ENCODE data around the gene PYGB.
A peak's percentile ranks its signal among the peaks of the same experiment; 100 is the strongest.

PYGB gene

DNA sequence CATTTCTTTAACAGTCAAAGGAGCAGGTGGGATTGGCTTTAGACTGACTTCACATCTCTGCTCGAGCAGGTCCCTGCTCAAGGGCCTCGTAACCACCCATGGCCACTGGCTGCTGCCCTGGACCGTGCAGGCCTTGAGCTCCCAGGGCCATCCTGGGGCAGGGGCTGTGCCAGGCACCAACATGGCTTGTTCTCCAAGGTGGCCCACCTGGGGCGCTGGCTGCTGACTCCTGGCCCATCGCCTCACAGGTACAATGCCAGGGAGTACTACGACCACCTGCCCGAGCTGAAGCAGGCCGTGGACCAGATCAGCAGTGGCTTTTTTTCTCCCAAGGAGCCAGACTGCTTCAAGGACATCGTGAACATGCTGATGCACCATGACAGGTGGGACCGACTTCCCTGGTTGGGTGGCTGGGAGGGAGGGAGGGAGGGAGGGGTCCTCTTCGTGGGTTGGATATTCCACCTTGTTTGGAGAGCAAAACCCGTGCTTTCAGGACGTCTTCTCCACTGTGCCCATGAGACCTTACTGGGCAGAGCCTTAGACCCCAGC lies 46.1 kb downstream of the PYGB start:
- no peak for DNase-seq (ENCODE audit: low read depth in 1 of 2, low spot score in 1 of 2)

DNA sequence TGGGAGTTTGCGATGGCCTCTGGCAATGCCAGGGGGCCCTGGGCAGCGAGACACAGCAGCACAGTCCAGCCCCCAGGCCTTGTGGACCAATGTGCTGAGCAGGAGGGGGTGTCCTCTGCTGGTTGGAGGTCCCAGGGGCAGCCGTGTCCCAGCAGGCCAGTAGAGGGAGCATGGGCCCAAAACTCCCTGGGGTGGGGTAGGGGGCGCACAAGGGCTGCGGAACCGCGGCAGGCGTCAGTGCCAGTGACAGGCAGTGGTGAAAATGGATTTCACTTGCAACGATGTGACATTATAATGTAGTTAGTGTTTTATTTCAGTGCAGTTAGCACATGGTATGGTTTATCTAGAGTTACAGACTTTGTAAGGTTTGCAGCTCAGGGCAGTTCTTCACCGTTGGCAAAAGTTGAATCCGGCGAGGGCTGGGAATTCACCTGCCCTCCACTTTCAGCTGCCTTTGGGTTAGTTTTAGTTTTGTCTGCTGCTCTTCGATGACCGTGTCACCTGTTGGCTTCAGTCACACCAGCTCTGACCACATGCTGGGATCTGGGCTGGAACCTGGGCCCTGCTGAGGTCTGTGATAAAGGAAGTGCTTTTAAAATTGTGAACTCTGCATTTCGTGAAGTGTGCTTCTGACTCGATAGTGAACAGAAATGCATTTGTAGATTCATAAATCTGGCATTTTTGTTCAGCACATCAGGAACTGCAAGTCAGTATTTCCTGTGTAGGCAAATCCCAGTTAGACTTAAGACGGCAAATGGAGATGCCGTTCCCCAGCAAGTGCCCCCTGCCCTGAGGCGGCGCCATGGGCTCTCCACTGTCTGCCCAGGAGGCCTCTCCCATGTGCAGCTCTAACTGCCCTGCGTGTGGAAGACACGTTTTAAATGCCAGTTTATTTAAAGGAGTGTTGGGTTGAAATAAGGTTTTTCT lies 46.8 kb downstream of the PYGB start:
- DNase-seq (ENCODE audit: low read depth in 1 of 2, low spot score in 1 of 2), result peak; percentile 30 to 36

DNA sequence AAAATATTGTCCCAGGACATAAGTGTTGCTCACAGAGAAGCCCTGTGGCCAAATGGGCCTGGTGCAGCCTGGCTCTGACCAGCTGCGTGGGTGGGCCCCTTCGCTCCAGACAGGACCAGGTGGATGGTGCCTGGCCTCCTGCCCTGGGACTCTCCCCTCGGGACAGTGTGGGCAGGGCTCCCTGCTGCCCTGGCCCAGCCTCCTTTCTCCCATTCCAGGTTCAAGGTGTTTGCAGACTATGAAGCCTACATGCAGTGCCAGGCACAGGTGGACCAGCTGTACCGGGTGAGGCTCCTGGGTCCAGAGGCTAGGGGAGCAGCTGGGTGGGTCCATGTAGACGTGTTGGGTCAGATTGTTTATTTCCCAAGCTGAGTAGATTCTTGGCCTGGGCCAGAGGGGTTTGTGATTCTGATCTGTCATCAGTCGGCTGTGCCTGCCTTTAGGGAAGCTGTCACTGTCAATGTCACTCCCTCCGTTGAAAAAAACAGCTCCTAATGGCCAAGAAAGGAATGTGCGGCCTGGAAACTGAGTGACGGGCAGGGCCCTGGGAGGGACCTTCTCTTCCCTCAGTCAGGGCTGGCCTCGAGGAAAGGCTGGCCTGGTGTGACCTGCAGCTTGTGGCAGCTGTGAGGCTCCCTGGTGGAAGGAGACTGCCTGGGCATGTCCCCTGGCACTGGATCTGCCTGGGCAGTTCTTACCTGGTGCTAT lies 47.7 kb downstream of the PYGB start:
- no peak for DNase-seq (ENCODE audit: low read depth in 1 of 2, low spot score in 1 of 2)

DNA sequence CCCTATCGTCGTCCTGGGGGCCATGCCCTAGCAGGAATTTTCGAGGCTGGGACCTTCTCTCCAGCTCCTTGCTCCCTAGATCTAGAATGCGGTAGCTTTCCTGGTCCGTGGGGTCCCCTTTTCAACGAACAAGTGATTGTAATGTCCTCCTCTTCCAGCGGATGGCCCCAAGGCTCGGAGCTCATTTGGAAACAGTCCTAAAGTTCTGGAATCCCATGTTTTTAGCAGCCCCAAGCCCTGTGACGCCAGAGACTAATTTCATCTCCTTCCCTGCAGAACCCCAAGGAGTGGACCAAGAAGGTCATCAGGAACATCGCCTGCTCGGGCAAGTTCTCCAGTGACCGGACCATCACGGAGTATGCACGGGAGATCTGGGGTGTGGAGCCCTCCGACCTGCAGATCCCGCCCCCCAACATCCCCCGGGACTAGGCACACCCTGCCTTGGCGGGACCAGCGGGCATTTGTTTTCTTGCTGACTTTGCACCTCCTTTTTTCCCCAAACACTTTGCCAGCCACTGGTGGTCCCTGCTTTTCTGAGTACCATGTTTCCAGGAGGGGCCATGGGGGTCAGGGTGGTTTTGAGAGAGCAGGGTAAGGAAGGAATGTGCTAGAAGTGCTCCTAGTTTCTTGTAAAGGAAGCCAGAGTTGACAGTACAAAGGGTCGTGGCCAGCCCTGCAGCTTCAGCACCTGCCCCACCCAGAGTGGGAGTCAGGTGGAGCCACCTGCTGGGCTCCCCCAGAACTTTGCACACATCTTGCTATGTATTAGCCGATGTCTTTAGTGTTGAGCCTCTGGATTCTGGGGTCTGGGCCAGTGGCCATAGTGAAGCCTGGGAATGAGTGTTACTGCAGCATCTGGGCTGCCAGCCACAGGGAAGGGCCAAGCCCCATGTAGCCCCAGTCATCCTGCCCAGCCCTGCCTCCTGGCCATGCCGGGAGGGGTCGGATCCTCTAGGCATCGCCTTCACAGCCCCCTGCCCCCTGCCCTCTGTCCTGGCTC lies 48.5 kb downstream of the PYGB start:
- no peak for DNase-seq (ENCODE audit: low read depth in 1 of 2, low spot score in 1 of 2)

- no peak for DNase-seq (ENCODE audit: low read depth in 1 of 2, low spot score in 1 of 2)
Observed at GRCh38 chr20:25297141-25297905, 49.4 kb downstream of the PYGB start.

GRCh38 chr20:25299806-25300205 lies 51.9 kb downstream of the PYGB start:
- no peak for DNase-seq (ENCODE audit: low read depth in 1 of 2, low spot score in 1 of 2)

- DNase-seq (ENCODE audit: low read depth in 1 of 2, low spot score in 1 of 2), result no peak
Observed at GRCh38 chr20:25300496-25301170, 52.7 kb downstream of the PYGB start.

DNA sequence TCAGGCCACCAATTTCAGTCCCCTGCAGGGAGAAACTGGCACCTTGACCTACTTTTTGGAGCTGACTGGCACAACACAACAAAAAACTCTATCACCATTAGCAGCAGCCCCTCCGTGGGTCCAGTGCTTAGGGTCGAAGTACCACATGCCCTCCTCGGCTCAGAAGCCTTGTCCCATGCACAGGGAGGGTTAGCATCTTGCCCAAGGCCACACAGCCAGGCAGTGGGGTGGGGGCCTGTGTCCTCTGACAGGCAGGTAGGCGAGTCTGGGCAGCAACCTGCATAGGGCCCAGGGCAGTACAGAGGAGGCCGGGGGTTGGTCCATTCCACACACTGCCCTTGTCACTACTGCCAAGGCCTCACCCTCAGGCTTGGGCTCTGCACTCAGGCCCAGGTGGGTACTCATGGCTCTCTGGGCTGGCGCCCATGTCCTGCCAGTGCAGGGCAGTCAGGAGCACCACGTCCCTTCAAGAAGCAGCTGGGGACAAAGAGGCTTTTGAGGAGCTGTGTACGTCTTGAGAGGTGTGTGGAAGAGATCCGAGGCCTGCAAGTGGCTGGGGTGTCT lies 53.6 kb downstream of the PYGB start:
- no peak for DNase-seq (ENCODE audit: low read depth in 1 of 2, low spot score in 1 of 2)

DNA sequence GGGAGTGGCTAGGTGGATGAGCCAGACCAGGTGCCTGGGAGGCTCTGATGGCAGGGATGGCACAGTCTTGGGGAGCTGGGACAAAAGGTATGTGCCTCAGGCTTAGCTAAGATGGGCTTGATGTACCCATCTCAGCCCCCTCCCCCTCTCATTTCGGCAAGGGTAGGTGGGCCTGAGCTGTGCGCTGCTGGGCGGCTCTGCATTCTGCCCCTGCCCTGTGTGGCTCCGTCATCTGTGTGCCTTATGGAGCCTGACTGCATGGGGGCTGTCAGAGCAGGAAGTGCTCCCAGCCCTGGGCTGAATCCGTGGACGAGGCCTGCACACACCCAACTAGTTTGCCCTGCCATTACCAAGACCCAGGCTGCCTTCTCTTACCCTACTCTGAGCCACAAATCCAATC lies 54.7 kb downstream of the PYGB start:
- DNase-seq (ENCODE audit: low read depth in 1 of 2, low spot score in 1 of 2), result no peak

DNA sequence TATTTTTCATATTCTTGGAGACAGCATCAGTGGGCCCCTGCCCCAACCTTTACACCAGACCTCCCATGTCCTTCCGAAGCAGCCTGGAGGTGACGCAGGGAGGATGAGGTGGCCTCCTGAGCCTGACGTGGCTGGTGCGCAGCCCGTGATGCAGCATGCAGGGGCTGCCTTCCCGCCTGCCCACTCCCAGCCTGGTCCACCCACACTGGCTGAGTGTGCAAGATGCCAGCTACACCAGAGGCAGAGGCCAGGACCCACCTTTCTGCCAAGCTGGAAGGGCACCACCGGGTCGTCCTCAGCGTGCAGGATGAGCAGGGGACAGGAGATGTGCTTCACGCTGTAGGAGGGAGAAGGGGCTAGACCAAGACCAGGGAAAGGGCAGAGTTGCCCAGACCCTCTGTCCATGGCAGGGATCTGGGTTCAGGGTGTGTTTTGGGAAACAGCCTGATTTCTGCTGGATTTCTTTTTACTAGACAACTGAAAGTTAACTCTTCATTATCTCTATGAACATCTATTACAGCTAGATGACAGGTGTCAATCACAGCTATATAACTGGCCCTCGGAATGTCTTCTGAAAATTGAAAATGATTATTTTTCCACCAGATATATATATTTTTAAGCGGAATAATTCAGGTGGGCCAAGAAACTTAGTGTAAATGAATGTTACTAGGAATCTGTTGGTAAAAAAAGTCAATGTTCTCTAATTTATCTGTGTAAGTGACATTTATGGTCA lies 55.6 kb downstream of the PYGB start:
- no peak for DNase-seq (ENCODE audit: low read depth in 1 of 2, low spot score in 1 of 2)

DNA sequence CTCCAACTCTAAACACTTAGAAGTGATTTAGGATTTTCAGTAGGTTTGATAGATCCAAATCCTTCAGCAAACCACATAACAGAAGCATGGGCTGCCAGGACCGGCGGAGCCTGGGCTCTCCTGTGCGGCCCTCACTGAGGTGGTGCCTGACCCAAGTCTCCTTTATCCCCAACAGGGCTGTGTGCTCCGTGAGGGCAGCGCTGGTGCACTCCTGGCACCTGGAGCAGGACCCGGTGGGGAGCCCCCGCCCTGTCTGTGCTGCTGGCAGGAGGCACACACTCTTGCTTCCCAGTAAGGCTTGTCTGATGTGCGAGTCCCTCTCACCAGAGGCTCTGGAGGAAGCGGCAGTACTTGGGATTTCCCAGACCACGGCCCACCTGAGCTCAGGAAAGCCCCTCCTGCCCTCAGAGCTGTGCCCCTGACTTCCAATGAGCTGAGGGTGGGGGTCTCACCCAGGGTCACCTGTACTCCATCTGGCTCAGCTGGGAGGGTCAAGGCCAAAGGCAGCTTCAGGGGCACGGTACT lies 56.2 kb downstream of the PYGB start:
- no peak for DNase-seq (ENCODE audit: low read depth in 1 of 2, low spot score in 1 of 2)

GRCh38 chr20:25306991-25307903 lies 59.4 kb downstream of the PYGB start:
- no peak for DNase-seq (ENCODE audit: low read depth in 1 of 2, low spot score in 1 of 2)

DNA sequence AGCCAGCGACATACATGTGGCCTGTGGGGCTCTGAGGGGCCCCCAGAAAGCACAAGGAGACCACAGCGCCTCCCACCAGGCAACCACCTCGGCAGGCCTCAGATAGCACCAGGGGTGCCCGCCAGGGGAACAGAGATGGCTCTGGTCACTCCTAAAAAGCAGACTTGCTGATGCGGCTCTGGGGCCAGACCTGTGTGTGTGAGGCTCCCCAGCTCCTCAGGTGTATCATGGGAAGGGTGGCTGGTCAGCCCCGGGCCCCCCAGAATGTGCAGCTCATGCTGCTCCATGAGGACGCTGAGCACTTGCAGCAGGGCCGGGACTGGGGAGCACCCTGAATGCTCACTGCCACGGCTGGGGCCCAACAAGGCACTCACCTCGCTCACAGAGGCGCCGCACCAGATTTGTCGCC lies 60.2 kb downstream of the PYGB start:
- DNase-seq (ENCODE audit: low read depth in 1 of 2, low spot score in 1 of 2), result no peak

GRCh38 chr20:25308671-25309394 lies 60.9 kb downstream of the PYGB start:
- DNase-seq (ENCODE audit: low read depth in 1 of 2, low spot score in 1 of 2), result no peak

DNA sequence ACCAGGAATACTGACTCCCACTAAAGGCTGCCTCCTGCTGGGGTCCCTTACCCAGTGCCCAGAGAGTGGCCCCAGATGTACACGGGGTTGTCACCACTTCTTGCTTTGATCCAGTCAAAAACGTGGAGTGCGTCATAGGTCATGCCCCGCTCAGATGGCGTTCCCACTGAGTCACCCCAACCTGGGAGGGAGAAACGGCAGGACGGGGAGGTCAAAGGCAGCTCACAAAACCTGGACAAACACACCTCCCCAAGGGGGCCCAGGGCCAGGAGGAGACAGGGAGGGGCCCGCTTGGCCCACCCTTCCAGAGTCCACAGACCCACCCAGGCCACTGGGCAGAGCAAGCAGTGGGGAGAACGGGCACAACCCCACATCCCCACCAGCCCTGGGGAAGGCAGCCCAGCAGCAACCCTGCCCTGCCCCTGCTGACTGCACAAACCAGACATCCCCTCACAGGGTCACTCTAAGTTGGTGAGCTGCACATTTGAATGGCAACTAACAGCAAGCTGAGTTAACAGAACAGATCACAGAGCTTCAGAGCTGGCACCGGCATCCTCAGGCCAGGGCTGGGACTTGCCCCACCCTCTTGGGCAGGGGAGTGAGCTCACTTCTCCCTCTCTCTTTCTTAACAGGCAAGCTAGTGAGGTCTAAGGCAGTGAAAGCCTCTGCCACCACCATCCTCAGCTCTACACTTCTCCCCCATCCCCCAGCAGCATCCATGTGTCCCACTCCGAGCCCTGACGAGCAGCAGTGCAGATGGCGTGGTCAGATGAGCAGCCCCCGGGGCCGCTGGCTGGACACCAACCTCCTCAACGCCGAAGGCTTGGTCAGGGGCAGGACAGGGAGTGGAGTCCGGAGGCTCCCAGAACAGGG lies 61.7 kb downstream of the PYGB start:
- DNase-seq (ENCODE audit: low read depth in 1 of 2, low spot score in 1 of 2), result no peak
